WI38 (cell line): Measurements from ENCODE around the gene TNF.
"Not testable (repeated sequence)": the region's sequence is repeated elsewhere in the genome, so short reads cannot be mapped to it uniquely, and the experiment has no call there.

ENCODE experiments used
- H3K4me3 ChIP-seq: 2 replicates; pipeline ENCODE4 v1.5.1; 2011; ENCODE audit warnings: low read depth, mild to moderate bottlenecking, control low read depth, low read length
- TF ChIP-seq, protein P1 (sequence below): IDR thresholded peaks from 2 replicates; pipeline ENCODE4 v1.5.1; 2012; ENCODE audit warnings: low read depth, mild to moderate bottlenecking, control low read depth, low read length

The TNF gene

DNA sequence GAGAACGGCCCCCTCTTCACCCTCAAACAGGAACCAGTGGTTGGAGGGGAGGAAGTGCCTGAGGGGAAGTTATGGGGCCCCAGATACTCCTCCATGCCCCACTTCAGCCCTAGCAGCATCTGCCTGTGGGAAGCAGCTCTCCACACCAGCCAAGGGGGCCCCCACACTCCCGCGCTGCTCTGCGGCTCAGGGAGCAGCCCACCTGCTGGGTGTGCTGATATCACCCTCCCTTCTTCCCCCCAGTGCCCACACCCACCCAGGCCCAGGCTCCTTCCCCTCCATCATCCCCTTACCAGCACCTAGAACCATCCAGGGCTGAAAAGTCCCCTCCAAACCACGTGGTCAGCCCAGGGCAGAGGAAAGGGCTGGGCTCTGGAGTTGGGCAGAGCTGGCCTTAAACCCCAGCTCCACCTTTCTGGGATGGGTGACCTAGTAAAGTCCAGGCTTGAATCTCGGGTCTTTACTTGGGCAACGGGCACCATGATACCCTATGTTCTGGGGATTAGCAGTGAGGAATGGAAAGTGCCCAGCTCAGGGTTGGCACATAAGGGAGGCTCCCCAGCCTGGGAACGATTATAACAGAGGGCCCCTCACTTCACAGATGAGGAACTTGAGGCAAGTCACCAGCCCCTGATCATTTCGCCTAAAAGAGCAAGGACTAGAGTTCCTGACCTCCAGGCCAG, 11.4 kb downstream of the TNF start:
- TF ChIP-seq, protein P1, sequence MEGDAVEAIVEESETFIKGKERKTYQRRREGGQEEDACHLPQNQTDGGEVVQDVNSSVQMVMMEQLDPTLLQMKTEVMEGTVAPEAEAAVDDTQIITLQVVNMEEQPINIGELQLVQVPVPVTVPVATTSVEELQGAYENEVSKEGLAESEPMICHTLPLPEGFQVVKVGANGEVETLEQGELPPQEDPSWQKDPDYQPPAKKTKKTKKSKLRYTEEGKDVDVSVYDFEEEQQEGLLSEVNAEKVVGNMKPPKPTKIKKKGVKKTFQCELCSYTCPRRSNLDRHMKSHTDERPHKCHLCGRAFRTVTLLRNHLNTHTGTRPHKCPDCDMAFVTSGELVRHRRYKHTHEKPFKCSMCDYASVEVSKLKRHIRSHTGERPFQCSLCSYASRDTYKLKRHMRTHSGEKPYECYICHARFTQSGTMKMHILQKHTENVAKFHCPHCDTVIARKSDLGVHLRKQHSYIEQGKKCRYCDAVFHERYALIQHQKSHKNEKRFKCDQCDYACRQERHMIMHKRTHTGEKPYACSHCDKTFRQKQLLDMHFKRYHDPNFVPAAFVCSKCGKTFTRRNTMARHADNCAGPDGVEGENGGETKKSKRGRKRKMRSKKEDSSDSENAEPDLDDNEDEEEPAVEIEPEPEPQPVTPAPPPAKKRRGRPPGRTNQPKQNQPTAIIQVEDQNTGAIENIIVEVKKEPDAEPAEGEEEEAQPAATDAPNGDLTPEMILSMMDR, result no peak
- H3K4me3 ChIP-seq, result no peak overlapping the region

DNA sequence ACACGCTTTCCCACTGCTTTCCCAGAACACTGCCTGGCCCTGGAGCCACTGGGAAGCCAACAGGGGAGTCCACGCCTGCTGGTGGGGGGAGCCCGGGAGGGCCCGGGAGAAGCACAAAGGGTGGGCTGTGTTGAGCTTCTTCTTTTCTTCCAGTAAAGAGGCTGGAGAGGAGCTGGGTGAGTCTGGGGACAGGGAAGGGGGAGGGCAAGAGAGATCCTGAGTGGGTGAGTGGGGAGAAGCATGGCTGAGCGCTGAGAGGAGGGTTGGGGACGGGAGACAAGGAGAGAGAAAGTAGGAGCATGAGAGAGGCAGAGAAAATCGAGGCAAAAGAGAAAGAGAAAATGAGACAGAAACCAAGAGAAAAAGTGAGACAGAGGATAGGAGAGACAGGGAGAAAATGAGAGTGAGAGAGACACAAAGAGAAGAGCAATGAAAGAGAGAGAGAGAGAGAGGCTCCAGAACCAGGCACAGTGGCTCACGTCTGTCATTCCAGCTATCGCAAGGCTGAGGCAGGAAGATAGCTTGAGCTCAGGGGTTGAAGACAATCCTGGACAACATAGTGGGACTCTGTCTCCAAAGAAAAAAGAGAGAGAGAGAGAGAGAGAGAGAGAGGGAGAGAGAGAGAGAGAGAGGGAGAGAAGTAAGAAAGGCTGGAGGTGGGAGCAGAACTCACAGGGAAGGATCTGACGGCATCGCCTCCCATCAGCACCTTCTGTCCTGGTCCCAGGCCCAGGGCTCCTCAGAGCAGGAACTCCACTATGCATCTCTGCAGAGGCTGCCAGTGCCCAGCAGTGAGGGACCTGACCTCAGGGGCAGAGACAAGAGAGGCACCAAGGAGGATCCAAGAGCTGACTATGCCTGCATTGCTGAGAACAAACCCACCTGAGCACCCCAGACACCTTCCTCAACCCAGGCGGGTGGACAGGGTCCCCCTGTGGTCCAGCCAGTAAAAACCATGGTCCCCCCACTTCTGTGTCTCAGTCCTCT, 12.7 kb downstream of the TNF start:
- TF ChIP-seq, protein P1, result no peak
- H3K4me3 ChIP-seq, result no peak overlapping the region

DNA sequence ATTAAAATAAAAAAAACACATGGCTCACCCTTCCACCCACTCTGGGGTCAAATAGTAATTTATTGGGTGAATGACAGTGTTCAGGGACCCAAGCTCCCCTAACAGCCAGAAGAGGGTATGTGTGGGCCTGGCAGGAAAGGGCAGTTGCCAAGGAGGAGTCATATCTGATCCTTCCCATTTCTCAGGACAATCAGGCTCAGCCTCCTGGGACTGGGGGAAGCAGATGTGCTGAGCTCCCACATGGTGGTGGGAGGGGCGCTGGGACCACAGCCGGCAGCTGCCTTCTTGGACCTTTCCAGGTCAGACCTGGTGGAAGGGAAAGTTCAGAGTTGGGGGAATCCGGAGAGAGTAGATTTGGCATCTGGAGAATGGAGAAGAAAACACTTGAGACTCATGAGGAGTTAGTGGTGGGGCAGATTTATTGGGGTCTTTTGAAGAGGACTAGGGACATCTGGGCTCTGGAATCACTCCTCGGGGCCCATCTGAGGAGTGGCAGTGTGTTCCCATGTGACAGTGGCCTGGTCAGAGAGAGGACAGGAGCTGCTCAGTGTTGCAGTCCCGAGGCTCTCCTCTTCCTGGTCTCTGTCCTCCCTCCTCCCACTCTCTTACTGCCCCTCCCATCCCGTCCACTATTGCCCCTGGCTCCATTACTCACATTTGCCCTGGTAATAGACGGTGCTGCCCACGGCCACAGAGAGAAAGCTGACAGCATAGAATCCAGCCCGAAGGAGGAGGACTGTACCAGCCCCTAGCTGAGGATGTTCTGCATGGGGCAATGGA, 13.7 kb downstream of the TNF start:
- no peak overlapping the region for H3K4me3 ChIP-seq
- TF ChIP-seq, protein P1, result no peak

DNA sequence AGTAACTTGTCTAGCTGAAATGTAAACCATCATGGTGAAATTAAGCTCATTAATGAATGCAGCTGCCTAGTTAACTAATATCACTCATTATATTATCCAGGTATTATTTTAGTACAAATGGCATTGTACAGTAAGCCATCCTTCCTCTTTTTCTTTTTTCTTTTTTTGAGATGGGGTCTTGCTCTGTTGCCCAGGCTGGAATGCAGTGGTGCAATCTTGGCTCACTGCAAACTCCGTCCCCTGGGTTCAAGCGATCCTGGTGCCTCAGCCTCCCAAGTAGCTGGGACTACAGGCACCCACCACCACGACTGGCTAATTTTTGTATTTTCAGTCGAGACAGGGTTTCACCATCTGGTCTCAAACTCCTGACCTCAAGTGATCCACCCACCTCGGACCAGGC, 15.3 kb downstream of the TNF start:
- H3K4me3 ChIP-seq, result not testable (repeated sequence)

DNA sequence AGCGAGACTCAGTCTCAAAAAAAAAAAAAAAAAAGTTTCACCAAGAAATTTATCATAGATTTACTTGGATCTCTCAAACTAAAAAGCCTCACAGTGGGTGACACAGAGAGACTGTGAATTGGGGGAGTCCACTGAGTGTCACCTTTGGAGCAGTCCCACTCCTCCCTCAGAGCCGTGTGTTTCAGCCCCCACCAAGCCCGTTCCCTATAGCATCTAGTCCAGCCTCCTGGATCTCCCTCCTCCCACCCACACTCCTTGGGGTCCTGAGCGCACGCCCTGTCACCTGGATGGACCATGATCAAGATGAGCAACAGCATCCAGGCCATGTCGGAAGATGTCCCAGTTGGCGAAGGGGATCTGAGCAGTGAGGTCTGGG, 17.0 kb downstream of the TNF start:
- TF ChIP-seq, protein P1, result no peak
- H3K4me3 ChIP-seq, result no peak overlapping the region

DNA sequence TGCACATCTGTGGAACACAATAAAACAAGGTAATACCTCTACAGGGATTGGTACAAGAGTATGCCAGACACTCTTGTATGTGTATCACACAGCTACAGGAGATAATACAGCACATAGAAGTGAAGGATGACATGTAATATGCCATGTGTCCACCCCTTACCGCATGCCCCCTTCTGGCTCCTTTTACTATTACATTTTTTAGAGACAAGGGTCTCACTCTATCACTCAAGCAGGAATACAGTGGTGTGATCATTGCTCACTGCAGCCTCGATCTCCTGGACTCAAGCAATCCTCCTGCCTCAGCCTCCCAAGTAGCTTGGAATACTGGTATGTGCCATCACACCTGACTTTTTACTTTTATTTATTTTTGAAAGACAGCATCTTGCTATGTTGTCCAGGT, 21.6 kb downstream of the TNF start:
- no peak overlapping the region for H3K4me3 ChIP-seq
- TF ChIP-seq, protein P1, result 0 out of 2 replicates have a peak, but pooled peaks have one; percentile 6

DNA sequence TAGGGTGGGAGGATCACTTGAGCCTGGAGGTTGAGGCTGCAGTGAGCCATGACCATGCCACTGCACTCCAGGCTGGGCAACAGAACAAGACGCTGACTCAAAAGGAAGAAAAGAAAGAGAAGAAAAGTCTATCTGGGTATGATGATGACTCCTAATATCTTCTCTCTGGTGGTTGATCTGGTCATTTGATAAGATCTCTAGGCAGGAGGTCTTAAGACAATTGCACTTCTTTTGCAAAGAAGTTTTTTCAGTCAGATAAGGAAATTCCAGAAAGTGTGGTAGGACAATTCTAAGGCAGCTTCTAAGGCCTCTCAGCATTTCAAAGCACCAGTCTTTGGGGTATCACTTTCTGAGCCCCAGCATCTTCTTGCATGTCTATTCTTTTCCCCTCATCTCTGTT, 32.0 kb downstream of the TNF start:
- TF ChIP-seq, protein P1, result no peak
- H3K4me3 ChIP-seq, result no peak overlapping the region
